K562 (cell line): ENCODE data around the gene USP10. TPM values are rescaled to one million over a fixed set of nuclear protein-coding genes. Genes with fewer than 3 reads are reported as not detected.
"Not testable (repeated sequence)": the region's sequence is repeated elsewhere in the genome, so short reads cannot be mapped to it uniquely, and the experiment has no call there.

Experiments
- ATAC-seq: fragments of 200-7000 bp; cut with Tn5 transposase; 3 replicates; pipeline ENCODE4 v1.9.1; 2020; ENCODE audit warnings: moderate library complexity
- BruUV-seq: library from RNA; stranded (reverse); fragments of 400-500 nt; replicated peaks from 2 replicates; lab custom pipeline; 2021; lab: Mats Ljungman, UMichigan
- CTCF ChIA-PET: fragments of 300-600 bp; formaldehyde crosslinking; extraction: SDS; loops from one replicate; lab custom pipeline; 2021; ENCODE audit warnings: low intra/inter-chr PET ratio; lab: Yijun Ruan, JAX
- POLR2A ChIA-PET: fragments of 300-600, 350-650 bp; sonication (Branson Sonifier 250); formaldehyde crosslinking; extraction: SDS; loops from one replicate; lab custom pipeline; 2021; ENCODE audit warnings: antibody characterized with exemption, inconsistent platforms; lab: Yijun Ruan, JAX
- DNase-seq, 4 experiments: peaks; one replicate each; pipeline versions ENCODE4 v3.0.0 to v3.0.0-alpha.2; 2011 to 2018; ENCODE audit warnings: low spot score in 3 of 4, mixed read lengths in 3 of 4; ENCODE audit errors: extremely low read depth in 1 of 4
- FAIRE-seq: peaks from 2 replicates; lab custom pipeline; 2011; peaks lifted over from hg19 to GRCh38; lab: Jason Lieb, UNC
- H2AFZ ChIP-seq: 2 replicates; pipeline ENCODE4 v1.6.0; 2011; ENCODE audit warnings: low read depth, low read length, control low read depth, inconsistent platforms
- H3K27ac ChIP-seq: fragments of 200-600 bp; 3 replicates; pipeline ENCODE4 v1.8.0; 2011; ENCODE audit warnings: low read depth, mild to moderate bottlenecking, control low read depth, inconsistent platforms, low read length, moderate library complexity, mixed read lengths; ENCODE audit errors: extremely low read depth
- H3K27me3 ChIP-seq, 2 experiments: fragments of 300-600 bp in 1 of 2; 2 replicates in 1 of 2; 3 replicates in 1 of 2; pipeline versions ENCODE4 v1.6.0 to v1.8.0; 2011; ENCODE audit warnings: inconsistent platforms in 2 of 2, low read length in 2 of 2, mild to moderate bottlenecking in 1 of 2, mixed read lengths in 1 of 2, moderate library complexity in 1 of 2; ENCODE audit not compliant: control insufficient read depth in 2 of 2, insufficient read depth in 2 of 2
- H3K36me3 ChIP-seq: fragments of 300-600 bp; 3 replicates; pipeline ENCODE4 v1.8.0; 2011; ENCODE audit warnings: mild to moderate bottlenecking, low read length, inconsistent platforms; ENCODE audit not compliant: control insufficient read depth, insufficient read depth
- H3K4me1 ChIP-seq, 2 experiments: fragments of 200-600 bp in 1 of 2; replicated peaks in 1 of 2; 2 replicates in 1 of 2; 3 replicates in 1 of 2; pipeline versions ENCODE4 v1.5.1 to v1.8.0; 2011; ENCODE audit warnings: inconsistent platforms in 2 of 2, low read length in 2 of 2, mild to moderate bottlenecking in 1 of 2, mixed read lengths in 1 of 2, moderate library complexity in 1 of 2; ENCODE audit not compliant: control insufficient read depth in 2 of 2, insufficient read depth in 2 of 2
- H3K4me2 ChIP-seq: 2 replicates; pipeline ENCODE4 v1.6.1; 2011; ENCODE audit warnings: low read length, control low read depth, inconsistent platforms, mixed read lengths; ENCODE audit not compliant: insufficient read depth
- H3K4me3 ChIP-seq: fragments of 200-600 bp; sonication (generic), shearing (Covaris generic); 2 replicates; pipeline ENCODE4 v1.5.1; 2016; ENCODE audit warnings: control low read depth, inconsistent platforms
- H3K79me2 ChIP-seq: fragments of 200-600 bp; 3 replicates; pipeline ENCODE4 v1.8.0; 2011; ENCODE audit warnings: low read length, inconsistent platforms; ENCODE audit not compliant: control insufficient read depth, insufficient read depth
- H3K9ac ChIP-seq, 2 experiments: 2 replicates each; pipeline versions ENCODE4 v1.6.0 to v1.6.1; 2011; ENCODE audit warnings: low read depth in 2 of 2, low read length in 2 of 2, control low read depth in 1 of 2, inconsistent platforms in 1 of 2, mild to moderate bottlenecking in 1 of 2, mixed read lengths in 1 of 2; ENCODE audit not compliant: insufficient read depth in 1 of 2
- H3K9me1 ChIP-seq: one replicate; pipeline ENCODE4 v1.6.0; 2011; ENCODE audit warnings: inconsistent platforms, mild to moderate bottlenecking, low read length, moderate library complexity; ENCODE audit not compliant: control insufficient read depth, insufficient read depth
- H3K9me3 ChIP-seq: replicated peaks from 2 replicates; pipeline ENCODE4 v1.5.1; 2011; ENCODE audit warnings: low read depth, low read length, inconsistent platforms; ENCODE audit not compliant: control insufficient read depth, insufficient read depth
- H4K20me1 ChIP-seq: replicated peaks from 2 replicates; pipeline ENCODE4 v1.6.1; 2011; ENCODE audit warnings: low read length, inconsistent platforms, mixed read lengths; ENCODE audit not compliant: control insufficient read depth, insufficient read depth
- BCOR ChIP-seq: fragments of 450-650 bp; IDR thresholded peaks from 2 replicates; pipeline ENCODE4 v1.6.1; 2016
- FOXK2 ChIP-seq, 2 experiments: fragments of 450-650 bp; IDR thresholded peaks in 1 of 2; conservative IDR thresholded peaks in 1 of 2; 2 replicates each; pipeline ENCODE4 v1.6.1; 2016; ENCODE audit warnings: low read depth in 2 of 2, mild to moderate bottlenecking in 1 of 2
- HDGF ChIP-seq: fragments of 450-650 bp; IDR thresholded peaks from 2 replicates; pipeline ENCODE4 v1.6.1; 2016
- HLTF ChIP-seq: fragments of 450-650 bp; IDR thresholded peaks from 2 replicates; pipeline ENCODE4 v1.6.1; 2016
- LARP7 ChIP-seq: fragments of 450-650 bp; IDR thresholded peaks from 2 replicates; pipeline ENCODE4 v1.6.1; 2016
- RBFOX2 ChIP-seq: fragments of 200-400 bp; formaldehyde crosslinking; IDR thresholded peaks from 2 replicates; pipeline ENCODE4 v1.6.1; 2017; ENCODE audit warnings: low read depth, mild to moderate bottlenecking, low read length, moderate library complexity
- SMARCA5 ChIP-seq: fragments of 450-650 bp; IDR thresholded peaks from 2 replicates; pipeline ENCODE4 v1.6.1; 2016
- SUPT5H ChIP-seq: fragments of 450-650 bp; IDR thresholded peaks from 2 replicates; pipeline ENCODE4 v1.6.1; 2016
- ZBTB33 ChIP-seq: sonication (generic); formaldehyde crosslinking; IDR thresholded peaks from 2 replicates; pipeline ENCODE4 v1.8.1; 2023; ENCODE audit warnings: mild to moderate bottlenecking, missing genetic modification reagents
- ZC3H8 ChIP-seq: fragments of 450-650 bp; IDR thresholded peaks from 2 replicates; pipeline ENCODE4 v1.6.1; 2017
- ZFP1 ChIP-seq: fragments of 450-650 bp; formaldehyde crosslinking; IDR thresholded peaks from 2 replicates; pipeline ENCODE4 v1.4.0; 2020; ENCODE audit warnings: mild to moderate bottlenecking, mixed read lengths
- ZKSCAN8 ChIP-seq: fragments of 200-800 bp; sonication (Bioruptor generic); IDR thresholded peaks from 2 replicates; pipeline ENCODE4 v1.6.1; 2016; ENCODE audit warnings: missing genetic modification characterization, missing compliant biosample characterization
- ZNF121 ChIP-seq: sonication (generic); formaldehyde crosslinking; conservative IDR thresholded peaks from 2 replicates; pipeline ENCODE4 v1.8.0; 2022; ENCODE audit warnings: missing genetic modification reagents
- ZNF384 ChIP-seq: IDR thresholded peaks from 2 replicates; pipeline ENCODE4 v1.6.1; 2012; ENCODE audit warnings: low read depth, low read length, improper control_type of control experiment
- WGBS: fragments of 100-300 bp; shearing (Covaris generic); methylation state at CpG from one replicate; pipeline ENCODE4 v1.1.6; 2016; ENCODE audit warnings: low coverage, mixed read lengths; ENCODE audit not compliant: insufficient coverage; ENCODE audit errors: missing lambda C conversion rate; 5-methylcytosine and 5-hydroxymethylcytosine counted together
- in situ Hi-C: fragments of 300-500 bp; cut with MboI; formaldehyde crosslinking; loops from 4 replicates; pipeline ENCODE4 v1.15.0; 2018; ENCODE audit warnings: inconsistent platforms, mixed read lengths
- intact Hi-C: fragments of 100-400 bp; cut with micrococcal nuclease; formaldehyde crosslinking; loops from 2 replicates; pipeline ENCODE4 v1.14.2; 2022
- polyA plus RNA-seq, 8 experiments: library from polyadenylated mRNA; depleted of rRNA in 4 of 8; stranded (reverse) in 5 of 8; unstranded in 3 of 8; fragments of >200 nt; fragmentation: Nextera tagmentation in 2 of 8; fragmentation: Illumina TruSeq in 1 of 8; extraction: Ambion mirVana in 2 of 8; extraction: Trizol in 1 of 8; gene quantifications; 2 replicates each; pipeline versions ENCODE4 v1.2.1 to v1.2.3, GENCODE V29; 2011 to 2014; ENCODE audit warnings: inconsistent platforms in 1 of 8, missing spikeins in 1 of 8
- total RNA-seq, 7 experiments: library from RNA; depleted of rRNA in 6 of 7; stranded (reverse); fragments of >200 nt in 6 of 7; fragmentation: Illumina TruSeq in 2 of 7; extraction: Trizol in 2 of 7; gene quantifications; 2 replicates each; pipeline versions ENCODE4 v1.2.1 to v1.2.3, GENCODE V29; 2011 to 2021; ENCODE audit warnings: low replicate concordance in 1 of 7
- TF ChIP-seq, protein P1 (sequence below), 2 experiments: fragments of 450-650 bp; IDR thresholded peaks; 2 replicates each; pipeline ENCODE4 v1.6.1; 2016
- TF ChIP-seq, protein P2 (sequence below): fragments of 450-650 bp; conservative IDR thresholded peaks from 2 replicates; pipeline ENCODE4 v1.6.1; 2016; ENCODE audit warnings: missing genetic modification characterization, low read depth, mild to moderate bottlenecking, control low read depth, missing compliant biosample characterization

Gene USP10
- total and polyA plus RNA-seq, 9 of the 15 experiments (the other 6 are each of a cell fraction or from before 2014, with no cell fraction given), result 61.7 to 197 (median 116) TPM

DNA sequence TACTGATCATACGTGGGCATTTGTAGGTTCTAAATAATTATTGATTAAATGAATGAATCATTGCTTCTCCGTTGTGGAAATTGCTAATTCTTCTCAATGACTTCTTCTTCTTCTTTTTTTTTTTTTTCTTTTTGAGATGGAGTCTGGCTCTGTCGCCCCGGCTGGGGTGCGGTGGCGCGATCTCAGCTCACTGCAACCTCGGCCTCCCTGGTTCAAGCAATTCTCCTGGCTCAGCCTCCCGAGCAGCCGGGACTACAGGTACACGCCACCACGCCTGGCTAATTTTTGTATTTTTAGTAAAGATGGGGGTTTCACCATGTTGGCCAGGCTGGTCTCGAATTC is 32.5 kb downstream of the USP10 start:
- in situ Hi-C loops, H3K4me3 ChIP-seq, H2AFZ ChIP-seq, H3K9me3 ChIP-seq, H3K27me3 ChIP-seq, BruUV-seq, intact Hi-C loops, FAIRE-seq, DNase-seq, H4K20me1 ChIP-seq, H3K9me1 ChIP-seq: not testable (repeated sequence)
- peak; percentile 1; the same call in 1 of the 3 replicates for ATAC-seq
- peaks cover 99% of the 10 kb centered on the region for H3K79me2 ChIP-seq
- WGBS, result 33% methylated on average over 8 of the region's 13 CpGs
- ChIA-PET CTCF (interaction anchor here (0.9 kb wide), 1 partner anchor 110 kb away, joined by 3 read pairs; no protein-coding TSS in a partner anchor), POLR2A (interaction anchor here (0.7 to 1.0 kb wide), 2 partner anchors 12 to 244 kb away, joined by 3 read pairs; no protein-coding TSS in a partner anchor)
- H3K4me2 ChIP-seq, result peak overlapping the region; percentile 72
- H3K36me3 ChIP-seq, result peaks cover 40% of the 10 kb centered on the region
- peaks cover 32 to 57% of the 10 kb centered on the region in 2 experiments for H3K4me1 ChIP-seq
- peak overlapping the region; percentile 65 to 79; a peak in 3 of 4 replicates for H3K9ac ChIP-seq
- H3K27ac ChIP-seq, result peak overlapping the region; percentile 94
- TF ChIP-seq HLTF, result peak; percentile 55
- 0 out of 2 replicates have a peak, but pooled peaks have one; percentile 15 for TF ChIP-seq ZC3H8
- peak; percentile 90; the same call in 1 of the 2 replicates for TF ChIP-seq LARP7
- TF ChIP-seq RBFOX2, result 0 out of 2 replicates have a peak, but pooled peaks have one; percentile 30
- TF ChIP-seq SUPT5H, result peak; percentile 27; the same call in 1 of the 2 replicates
- TF ChIP-seq ZNF384, result 0 out of 2 replicates have a peak, but pooled peaks have one; percentile 21
- TF ChIP-seq, protein P1, sequence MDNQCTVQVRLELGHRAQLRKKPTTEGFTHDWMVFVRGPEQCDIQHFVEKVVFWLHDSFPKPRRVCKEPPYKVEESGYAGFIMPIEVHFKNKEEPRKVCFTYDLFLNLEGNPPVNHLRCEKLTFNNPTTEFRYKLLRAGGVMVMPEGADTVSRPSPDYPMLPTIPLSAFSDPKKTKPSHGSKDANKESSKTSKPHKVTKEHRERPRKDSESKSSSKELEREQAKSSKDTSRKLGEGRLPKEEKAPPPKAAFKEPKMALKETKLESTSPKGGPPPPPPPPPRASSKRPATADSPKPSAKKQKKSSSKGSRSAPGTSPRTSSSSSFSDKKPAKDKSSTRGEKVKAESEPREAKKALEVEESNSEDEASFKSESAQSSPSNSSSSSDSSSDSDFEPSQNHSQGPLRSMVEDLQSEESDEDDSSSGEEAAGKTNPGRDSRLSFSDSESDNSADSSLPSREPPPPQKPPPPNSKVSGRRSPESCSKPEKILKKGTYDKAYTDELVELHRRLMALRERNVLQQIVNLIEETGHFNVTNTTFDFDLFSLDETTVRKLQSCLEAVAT (IDR thresholded peaks at IDR 0.05), result peak in 1 of 2 experiments; percentile 87; a peak in 2 of 4 replicates
- peak; percentile 85 for TF ChIP-seq SMARCA5
- peak; percentile 81 for TF ChIP-seq BCOR
- TF ChIP-seq ZKSCAN8 (CRISPR knock-in tag), result peak; percentile 34; the same call in 1 of the 2 replicates
- TF ChIP-seq HDGF, result peak; percentile 74; the same call in 1 of the 2 replicates
- peak; percentile 69 for TF ChIP-seq ZNF121 (CRISPR knock-in tag)
- TF ChIP-seq, protein P2, sequence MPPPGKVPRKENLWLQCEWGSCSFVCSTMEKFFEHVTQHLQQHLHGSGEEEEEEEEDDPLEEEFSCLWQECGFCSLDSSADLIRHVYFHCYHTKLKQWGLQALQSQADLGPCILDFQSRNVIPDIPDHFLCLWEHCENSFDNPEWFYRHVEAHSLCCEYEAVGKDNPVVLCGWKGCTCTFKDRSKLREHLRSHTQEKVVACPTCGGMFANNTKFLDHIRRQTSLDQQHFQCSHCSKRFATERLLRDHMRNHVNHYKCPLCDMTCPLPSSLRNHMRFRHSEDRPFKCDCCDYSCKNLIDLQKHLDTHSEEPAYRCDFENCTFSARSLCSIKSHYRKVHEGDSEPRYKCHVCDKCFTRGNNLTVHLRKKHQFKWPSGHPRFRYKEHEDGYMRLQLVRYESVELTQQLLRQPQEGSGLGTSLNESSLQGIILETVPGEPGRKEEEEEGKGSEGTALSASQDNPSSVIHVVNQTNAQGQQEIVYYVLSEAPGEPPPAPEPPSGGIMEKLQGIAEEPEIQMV (tag), result 0 out of 2 replicates have a peak, but pooled peaks have one; percentile 30
- 0 out of 4 replicates have a peak, but pooled peaks of 1 of the 2 experiments have one; percentile 10 for TF ChIP-seq FOXK2 (conservative IDR thresholded peaks at IDR 0.05 in 1 of 2, IDR thresholded peaks at IDR 0.05 in 1 of 2; ENCODE audit: low read depth in 2 of 2)
- 0 out of 2 replicates have a peak, but pooled peaks have one; percentile 29 for TF ChIP-seq ZBTB33 (CRISPR knock-in tag)
- peak; percentile 1; the same call in 1 of the 2 replicates for TF ChIP-seq ZFP1 (CRISPR knock-in tag)
